Epithelial cell of esophagus (primary cell): ENCODE measurements around the gene CNKSR2.

Experiments used
- DNase-seq: peaks from one replicate; pipeline ENCODE4 v3.0.0; 2010; ENCODE audit warnings: low read depth
- H3K4me3 ChIP-seq: 2 replicates; pipeline ENCODE4 v1.5.1; 2011; ENCODE audit warnings: mild to moderate bottlenecking, low read length, control low read depth
- CTCF ChIP-seq: IDR thresholded peaks from 2 replicates; pipeline ENCODE4 v1.5.1; 2011; ENCODE audit warnings: low read depth, mild to moderate bottlenecking, low read length, control low read depth, inconsistent platforms; ENCODE audit not compliant: insufficient read depth; ENCODE audit errors: missing control alignments

CNKSR2 gene

DNA sequence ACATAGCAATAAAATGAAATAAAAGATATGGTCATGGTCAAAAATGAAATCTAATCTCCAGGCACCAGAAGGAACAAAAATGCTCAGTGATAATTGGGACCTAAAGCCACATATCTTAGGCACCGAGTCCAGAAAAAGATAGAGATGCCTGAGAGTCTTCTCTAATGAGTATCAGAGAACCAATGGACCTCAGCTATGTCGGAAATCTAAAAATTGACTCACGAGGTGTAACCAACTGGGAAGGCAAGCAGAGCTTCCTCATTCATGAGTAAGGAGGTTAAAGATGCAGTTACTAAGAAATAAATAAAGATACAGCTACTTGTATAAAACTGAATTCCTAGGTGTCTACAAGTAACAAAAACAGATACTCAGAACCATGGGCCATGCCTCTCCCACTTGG, 211.8 kb downstream of the CNKSR2 start:
- DNase-seq, result no peak
- H3K4me3 ChIP-seq, result no peak overlapping the region
- TF ChIP-seq CTCF, result no peak

GRCh38 chrX:21590012-21590776, 216.0 kb downstream of the CNKSR2 start:
- DNase-seq, result no peak
- no peak for TF ChIP-seq CTCF
- no peak overlapping the region for H3K4me3 ChIP-seq

DNA sequence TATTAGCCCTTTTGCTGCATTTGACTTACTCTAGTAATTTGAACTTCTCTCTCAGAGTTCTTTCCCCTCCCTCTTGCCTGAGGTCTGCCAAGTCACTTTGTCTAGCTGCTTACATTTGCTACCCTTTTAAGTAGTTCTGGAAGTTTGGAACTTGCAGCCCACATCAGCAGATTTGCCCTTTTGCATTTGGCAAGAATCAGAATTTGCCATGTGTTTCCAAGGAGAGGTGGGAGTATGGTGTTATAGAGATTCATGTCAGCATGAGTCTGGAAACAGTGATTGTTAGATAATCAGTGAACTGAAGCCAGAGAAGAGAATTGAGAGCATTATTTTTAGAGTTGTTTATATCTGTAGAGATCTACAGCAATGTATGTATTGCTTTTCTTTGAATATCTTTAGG, 231.8 kb downstream of the CNKSR2 start:
- no peak for TF ChIP-seq CTCF
- no peak overlapping the region for H3K4me3 ChIP-seq
- DNase-seq, result no peak

- H3K4me3 ChIP-seq, result no peak overlapping the region
- TF ChIP-seq CTCF, result no peak
- no peak for DNase-seq
These were observed 235.9 kb downstream of the CNKSR2 start for GRCh38 chrX:21610168-21610567.

DNA sequence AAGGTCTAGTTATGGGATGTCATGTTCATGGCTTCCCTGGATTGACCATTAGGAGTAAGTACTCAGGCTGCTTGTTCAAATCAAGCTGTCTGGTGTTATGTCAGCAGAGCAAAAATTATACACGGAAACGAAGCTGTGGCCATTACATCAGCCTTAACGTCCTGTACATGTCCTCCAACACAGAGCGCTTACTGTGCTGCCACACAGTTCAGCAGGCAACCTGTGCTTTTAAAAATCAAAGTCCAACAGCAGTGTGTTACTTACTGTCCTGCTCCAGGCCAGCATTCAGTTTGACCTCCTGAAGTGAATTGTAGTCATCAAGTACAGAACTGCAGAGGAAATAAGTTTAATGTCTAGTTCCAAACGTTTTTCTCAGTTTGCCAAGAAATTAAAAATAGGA, 237.9 kb downstream of the CNKSR2 start:
- no peak overlapping the region for H3K4me3 ChIP-seq
- DNase-seq, result no peak
- no peak for TF ChIP-seq CTCF

GRCh38 chrX:21616386-21616785, 242.2 kb downstream of the CNKSR2 start:
- DNase-seq, result no peak
- H3K4me3 ChIP-seq, result no peak overlapping the region
- TF ChIP-seq CTCF, result no peak

DNA sequence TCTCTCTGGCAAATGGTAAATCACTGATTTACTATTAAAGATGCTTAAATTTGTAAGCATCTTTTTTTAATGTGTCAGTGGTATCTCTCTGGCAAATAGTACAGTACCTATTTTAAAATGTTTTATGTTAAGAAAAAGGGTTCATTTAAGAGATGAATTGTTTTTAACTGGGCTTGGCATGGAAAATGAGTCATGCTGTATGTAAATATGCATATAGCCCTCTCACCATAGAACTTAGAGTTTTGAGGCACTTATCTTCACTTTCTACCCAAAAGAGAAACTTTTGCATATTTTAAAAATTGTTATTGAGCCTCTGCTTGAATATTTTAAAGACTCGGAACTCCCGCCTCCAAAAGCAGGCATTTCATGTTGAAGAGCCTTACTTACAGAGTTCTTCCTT, 246.0 kb downstream of the CNKSR2 start:
- H3K4me3 ChIP-seq, result no peak overlapping the region
- no peak for DNase-seq
- no peak for TF ChIP-seq CTCF
